Measurements from ENCODE around the gene CMTM2. TPM values are rescaled to one million over a fixed set of nuclear protein-coding genes. Genes with fewer than 3 reads are reported as not detected.
"Not testable (repeated sequence)": the region's sequence is repeated elsewhere in the genome, so short reads cannot be mapped to it uniquely, and the experiment has no call there.

Gene CMTM2
- polyA plus RNA-seq, 1 experiment, result not detected

DNA sequence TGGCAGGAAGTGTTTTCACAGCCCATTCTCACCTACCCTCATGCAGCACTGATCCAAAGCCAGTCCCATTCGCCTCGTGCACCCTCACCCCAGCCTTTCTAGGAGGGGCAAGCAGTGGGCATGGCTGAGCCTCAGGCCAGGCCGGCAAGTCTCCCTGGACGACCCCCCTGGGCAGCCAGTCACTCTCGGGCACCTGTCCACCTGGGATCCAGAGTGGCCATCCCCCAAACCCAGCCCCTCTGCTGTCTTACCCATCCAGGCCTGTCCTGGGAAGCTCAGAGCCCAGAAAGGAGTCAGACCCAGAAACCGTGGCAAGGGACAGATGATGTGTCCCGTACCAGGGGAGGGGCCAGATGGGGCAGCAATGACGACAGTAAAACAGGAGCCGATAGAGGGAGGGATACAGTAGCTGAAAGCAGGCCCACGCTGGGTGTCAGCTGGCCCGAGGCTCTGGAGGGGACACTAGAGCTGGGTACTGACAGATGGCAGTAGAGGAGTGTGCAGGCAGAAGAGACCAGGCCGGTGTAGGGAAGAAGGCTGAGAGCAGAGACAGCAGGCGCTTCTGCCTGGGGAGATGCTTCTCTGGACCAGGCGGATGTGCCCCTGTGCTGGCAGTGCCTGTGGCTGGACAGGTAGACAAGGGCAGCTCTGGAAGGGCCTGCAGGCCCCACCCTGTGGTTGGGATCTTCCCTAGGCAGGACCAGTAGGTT lies 31.0 kb downstream of the CMTM2 start:
- H3K27me3 ChIP-seq (ENCODE audit: control insufficient read depth, insufficient read depth, low read length), result no peaks in the 10 kb centered on the region
- ChIA-PET POLR2A (no interaction called here), CTCF (interaction anchor here (1.3 to 3.5 kb wide), 6 partner anchors 8 to 258 kb away, joined by 4 to 41 read pairs (median 6); no protein-coding TSS in a partner anchor)
- H3K36me3 ChIP-seq (ENCODE audit: control insufficient read depth, insufficient read depth, low read length), result peaks cover 39% of the 10 kb centered on the region
- TF ChIP-seq, protein P1, sequence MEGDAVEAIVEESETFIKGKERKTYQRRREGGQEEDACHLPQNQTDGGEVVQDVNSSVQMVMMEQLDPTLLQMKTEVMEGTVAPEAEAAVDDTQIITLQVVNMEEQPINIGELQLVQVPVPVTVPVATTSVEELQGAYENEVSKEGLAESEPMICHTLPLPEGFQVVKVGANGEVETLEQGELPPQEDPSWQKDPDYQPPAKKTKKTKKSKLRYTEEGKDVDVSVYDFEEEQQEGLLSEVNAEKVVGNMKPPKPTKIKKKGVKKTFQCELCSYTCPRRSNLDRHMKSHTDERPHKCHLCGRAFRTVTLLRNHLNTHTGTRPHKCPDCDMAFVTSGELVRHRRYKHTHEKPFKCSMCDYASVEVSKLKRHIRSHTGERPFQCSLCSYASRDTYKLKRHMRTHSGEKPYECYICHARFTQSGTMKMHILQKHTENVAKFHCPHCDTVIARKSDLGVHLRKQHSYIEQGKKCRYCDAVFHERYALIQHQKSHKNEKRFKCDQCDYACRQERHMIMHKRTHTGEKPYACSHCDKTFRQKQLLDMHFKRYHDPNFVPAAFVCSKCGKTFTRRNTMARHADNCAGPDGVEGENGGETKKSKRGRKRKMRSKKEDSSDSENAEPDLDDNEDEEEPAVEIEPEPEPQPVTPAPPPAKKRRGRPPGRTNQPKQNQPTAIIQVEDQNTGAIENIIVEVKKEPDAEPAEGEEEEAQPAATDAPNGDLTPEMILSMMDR (IDR thresholded peaks at IDR 0.05; ENCODE audit: insufficient read depth, low read depth, low read length), result no peak
- no peak overlapping the region for H3K4me3 ChIP-seq (ENCODE audit: low read depth, low read length)
- no peak for DNase-seq (ENCODE audit: low read depth)

DNA sequence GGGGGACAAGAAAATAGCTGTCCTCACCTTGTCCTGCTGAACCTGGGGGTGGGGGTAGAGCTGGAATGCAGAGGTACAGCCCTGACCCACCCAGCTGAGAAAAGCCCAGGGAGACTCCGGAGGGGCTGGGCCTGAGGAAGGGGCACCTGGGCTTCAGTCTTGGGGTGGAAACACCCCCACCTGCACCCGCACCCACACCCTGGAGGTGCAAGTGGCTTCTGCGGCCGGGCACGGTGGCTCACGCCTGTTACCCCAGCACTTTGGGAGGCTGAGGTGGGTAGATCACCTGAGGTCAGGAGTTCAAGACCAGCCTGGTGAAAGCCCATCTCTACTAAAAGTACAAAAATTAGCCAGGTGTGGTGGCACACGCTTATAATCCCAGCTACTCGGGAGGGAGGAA lies 32.6 kb downstream of the CMTM2 start:
- H3K4me3 ChIP-seq (ENCODE audit: low read depth, low read length); H3K27me3 ChIP-seq (ENCODE audit: control insufficient read depth, insufficient read depth, low read length); DNase-seq (ENCODE audit: low read depth); POLR2A ChIA-PET: not testable (repeated sequence)
- H3K36me3 ChIP-seq (ENCODE audit: control insufficient read depth, insufficient read depth, low read length), result peaks cover 37% of the 10 kb centered on the region
- CTCF ChIA-PET, result interaction anchor here (1.7 kb wide), 1 partner anchor 106 kb away, joined by 4 read pairs; no protein-coding TSS in a partner anchor

DNA sequence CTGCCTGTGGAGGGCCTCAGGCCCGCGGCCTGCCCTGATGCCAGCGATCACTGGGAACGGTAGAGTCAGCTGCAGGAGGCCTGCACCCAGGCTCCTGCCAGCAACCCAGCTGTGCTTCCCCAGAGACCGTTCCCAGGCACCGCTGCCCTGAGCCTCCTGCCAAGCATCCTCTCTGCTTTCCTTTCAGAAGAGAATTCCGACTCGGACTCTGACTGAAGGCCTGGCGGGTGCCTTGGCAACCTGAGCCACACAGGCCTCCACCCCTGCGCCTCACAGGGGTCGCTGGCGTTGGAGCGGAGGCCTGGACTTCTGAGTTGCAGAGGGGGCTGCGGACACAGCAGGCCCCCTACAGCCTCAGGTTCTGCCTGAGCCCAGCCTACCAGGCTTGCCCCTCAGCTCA lies 33.2 kb downstream of the CMTM2 start:
- no peaks in the 10 kb centered on the region for H3K27me3 ChIP-seq (ENCODE audit: control insufficient read depth, insufficient read depth, low read length)
- DNase-seq (ENCODE audit: low read depth), result no peak
- no peak overlapping the region for H3K4me3 ChIP-seq (ENCODE audit: low read depth, low read length)
- CTCF ChIA-PET, result no interaction called here
- TF ChIP-seq, protein P1 (IDR thresholded peaks at IDR 0.05; ENCODE audit: insufficient read depth, low read depth, low read length), result no peak
- POLR2A ChIA-PET, result no interaction called here
- peaks cover 37% of the 10 kb centered on the region for H3K36me3 ChIP-seq (ENCODE audit: control insufficient read depth, insufficient read depth, low read length)

DNA sequence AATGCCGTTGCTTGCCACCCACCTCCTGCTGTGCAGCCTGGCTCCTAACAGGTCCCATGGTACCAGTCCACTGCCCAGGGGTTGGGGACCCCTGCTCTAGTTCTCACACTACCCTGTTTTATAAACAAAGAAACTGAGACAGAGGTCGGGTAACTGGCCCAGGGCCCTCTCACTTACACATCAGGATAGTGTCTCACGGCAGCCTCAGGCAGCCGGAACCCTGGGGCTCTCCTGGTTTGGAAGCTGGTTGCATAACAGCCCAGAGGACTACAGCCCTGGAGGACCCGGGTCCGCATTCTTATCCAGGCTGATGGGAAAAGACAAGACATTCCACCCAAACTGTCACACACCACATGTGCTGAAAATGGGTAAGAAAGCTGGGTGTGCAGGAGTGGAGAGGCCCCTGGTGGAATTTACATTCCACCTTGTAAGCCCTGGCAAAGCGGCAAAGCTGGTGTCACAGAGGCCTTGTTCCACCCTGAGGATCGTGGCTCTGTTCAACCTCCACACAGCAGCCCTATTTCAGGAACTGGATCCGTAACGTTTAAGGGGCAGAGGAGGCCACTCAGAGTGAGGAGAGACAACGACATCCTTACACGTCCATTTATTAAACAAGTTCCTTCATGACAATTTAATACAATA lies 35.0 kb downstream of the CMTM2 start:
- Histone ChIP-seq H3K4me3 (ENCODE audit: low read depth, low read length) (no peak overlapping the region), H3K36me3 (ENCODE audit: control insufficient read depth, insufficient read depth, low read length) (peaks cover 32% of the 10 kb centered on the region), H3K27me3 (ENCODE audit: control insufficient read depth, insufficient read depth, low read length) (no peaks in the 10 kb centered on the region)
- TF ChIP-seq, protein P1 (IDR thresholded peaks at IDR 0.05; ENCODE audit: insufficient read depth, low read depth, low read length), result no peak
- ChIA-PET POLR2A (interaction anchor here (0.6 kb wide), 1 partner anchor 260 kb away, joined by 15 read pairs; no protein-coding TSS in a partner anchor), CTCF (interaction anchor here (0.8 to 1.0 kb wide), 3 partner anchors 37 to 114 kb away, joined by 3 to 5 read pairs (median 4); no protein-coding TSS in a partner anchor)
- no peak for DNase-seq (ENCODE audit: low read depth)

DNA sequence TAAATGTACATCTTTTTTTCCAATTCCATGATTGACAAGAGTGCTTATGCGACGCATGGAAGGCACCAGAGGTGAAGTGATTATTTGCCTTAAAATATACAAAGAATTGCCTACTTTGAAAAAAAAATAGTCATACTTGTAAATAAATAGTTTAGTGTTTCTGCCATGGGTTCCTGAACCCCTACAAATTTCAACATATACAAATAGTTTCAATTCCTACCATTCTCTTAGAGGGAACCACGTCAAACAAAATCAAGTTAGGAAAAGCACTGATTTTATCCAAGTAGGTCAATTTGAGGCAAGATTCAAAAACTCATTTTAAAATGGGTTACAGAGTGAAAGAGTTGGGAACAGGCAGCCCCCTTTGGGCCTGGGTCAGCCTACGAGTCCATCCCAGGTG lies 36.9 kb downstream of the CMTM2 start:
- CTCF ChIA-PET, result interaction anchor here (1.0 to 5.4 kb wide), 2 partner anchors 8 to 104 kb away, joined by 5 to 41 read pairs; no protein-coding TSS in a partner anchor
- Histone ChIP-seq H3K4me3 (ENCODE audit: low read depth, low read length) (no peak overlapping the region), H3K27me3 (ENCODE audit: control insufficient read depth, insufficient read depth, low read length) (no peaks in the 10 kb centered on the region), H3K36me3 (ENCODE audit: control insufficient read depth, insufficient read depth, low read length) (peaks cover 15% of the 10 kb centered on the region)
- no peak for DNase-seq (ENCODE audit: low read depth)
- POLR2A ChIA-PET, result no interaction called here
- TF ChIP-seq, protein P1 (IDR thresholded peaks at IDR 0.05; ENCODE audit: insufficient read depth, low read depth, low read length), result no peak

Data from BJ (cell line).